MM.1S (cell line): Measurements from ENCODE around the gene GMPR.

Source experiments
- DNase-seq: peaks from one replicate; pipeline ENCODE4 v3.0.0-alpha.2; 2015
- H2AFZ ChIP-seq: fragments of 300-600 bp; sonication (generic); 2 replicates; pipeline ENCODE4 v1.6.0; 2016; ENCODE audit warnings: antibody characterized with exemption, low read length
- H3F3A ChIP-seq: fragments of 300-600 bp; sonication (generic); 2 replicates; pipeline ENCODE4 v1.6.1; 2016; ENCODE audit warnings: mild to moderate bottlenecking, antibody characterized with exemption, low read length, moderate library complexity, mixed read lengths; ENCODE audit not compliant: insufficient read depth
- H3K27ac ChIP-seq: fragments of 300-600 bp; sonication (generic); 2 replicates; pipeline ENCODE4 v1.5.1; 2016; ENCODE audit warnings: mild to moderate bottlenecking, low read length
- H3K27me3 ChIP-seq: fragments of 300-600 bp; sonication (generic); replicated peaks from 2 replicates; pipeline ENCODE4 v1.6.0; 2016; ENCODE audit warnings: low read length; ENCODE audit not compliant: insufficient read depth
- H3K36me3 ChIP-seq: fragments of 300-600 bp; sonication (generic); replicated peaks from 2 replicates; pipeline ENCODE4 v1.6.1; 2016; ENCODE audit warnings: mild to moderate bottlenecking, low read length, mixed read lengths; ENCODE audit not compliant: insufficient read depth
- H3K4me1 ChIP-seq: fragments of 300-600 bp; sonication (generic); 2 replicates; pipeline ENCODE4 v1.6.1; 2016; ENCODE audit warnings: low read length, mixed read lengths
- H3K4me2 ChIP-seq: fragments of 300-600 bp; sonication (generic); 2 replicates; pipeline ENCODE4 v1.6.0; 2016; ENCODE audit warnings: low read depth, low read length
- H3K4me3 ChIP-seq: fragments of 300-600 bp; sonication (generic); 2 replicates; pipeline ENCODE4 v1.5.1; 2016; ENCODE audit warnings: low read length, mixed read lengths
- H3K79me2 ChIP-seq: fragments of 300-600 bp; sonication (generic); 2 replicates; pipeline ENCODE4 v1.6.1; 2016; ENCODE audit warnings: mixed run types, low read length, mixed read lengths
- H3K9ac ChIP-seq: fragments of 300-600 bp; sonication (generic); 2 replicates; pipeline ENCODE4 v1.6.1; 2016; ENCODE audit warnings: low read length, mixed read lengths
- H3K9me2 ChIP-seq: fragments of 300-600 bp; sonication (generic); replicated peaks from 2 replicates; pipeline ENCODE4 v1.6.1; 2016; ENCODE audit warnings: mild to moderate bottlenecking, low read length, mixed read lengths; ENCODE audit not compliant: insufficient read depth
- H3K9me3 ChIP-seq: fragments of 300-600 bp; sonication (generic); replicated peaks from 2 replicates; pipeline ENCODE4 v1.6.1; 2016; ENCODE audit warnings: mild to moderate bottlenecking, low read length, mixed read lengths; ENCODE audit not compliant: insufficient read depth
- H4K20me1 ChIP-seq: fragments of 300-600 bp; sonication (generic); 2 replicates; pipeline ENCODE4 v1.6.1; 2016; ENCODE audit warnings: mild to moderate bottlenecking, low read length, moderate library complexity, mixed read lengths; ENCODE audit not compliant: insufficient read depth
- CTCF ChIP-seq: fragments of 300-600 bp; sonication (generic); IDR thresholded peaks from 2 replicates; pipeline ENCODE4 v1.5.1; 2016; ENCODE audit warnings: antibody characterized with exemption, low read length, mixed read lengths
- EZH2 ChIP-seq: fragments of 300-600 bp; sonication (generic); optimal IDR thresholded peaks from 2 replicates; pipeline ENCODE3; 2017; ENCODE audit warnings: low read depth, mild to moderate bottlenecking, antibody characterized with exemption, low read length, mixed read lengths
- EZH2phosphoT487 ChIP-seq: fragments of 300-600 bp; sonication (generic); IDR thresholded peaks from 2 replicates; pipeline ENCODE4 v1.6.1; 2018; ENCODE audit warnings: antibody characterized with exemption, low read length

Gene GMPR

GRCh38 chr6:16294371-16294770, 56.0 kb downstream of the GMPR start:
- H3F3A ChIP-seq: no peaks in the 10 kb centered on the region

DNA sequence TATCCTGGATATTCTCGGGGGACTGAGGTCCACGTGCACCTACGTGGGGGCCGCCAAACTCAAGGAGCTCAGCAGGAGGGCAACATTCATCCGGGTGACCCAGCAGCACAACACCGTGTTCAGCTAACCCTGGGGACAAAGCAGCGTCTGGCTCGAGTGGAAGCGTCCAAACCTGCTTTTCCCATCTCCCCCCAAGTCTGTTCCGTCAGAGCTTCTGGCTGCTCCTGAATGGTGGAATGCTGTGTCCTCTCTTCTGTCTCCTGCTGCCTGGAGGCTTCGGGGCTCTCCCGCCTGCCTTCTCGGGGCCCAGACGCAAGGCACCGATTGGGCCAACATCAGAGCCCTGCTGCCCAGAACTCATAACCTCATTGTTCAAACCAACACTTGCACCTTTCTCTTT, 56.7 kb downstream of the GMPR start:
- H3K4me3 ChIP-seq: no peak overlapping the region
- no peaks in the 10 kb centered on the region for H3K9me3 ChIP-seq
- H3K36me3 ChIP-seq: no peaks in the 10 kb centered on the region
- H3K9ac ChIP-seq: no peak overlapping the region
- H4K20me1 ChIP-seq: no peaks in the 10 kb centered on the region
- no peaks in the 10 kb centered on the region for H3K27me3 ChIP-seq
- no peak overlapping the region for H3K27ac ChIP-seq
- no peaks in the 10 kb centered on the region for H3F3A ChIP-seq
- no peaks in the 10 kb centered on the region for H3K79me2 ChIP-seq
- DNase-seq: no peak
- TF ChIP-seq EZH2phosphoT487: no peak
- no peak for TF ChIP-seq CTCF
- no peak for TF ChIP-seq EZH2
- no peaks in the 10 kb centered on the region for H3K4me1 ChIP-seq
- H2AFZ ChIP-seq: no peak overlapping the region
- H3K9me2 ChIP-seq: no peaks in the 10 kb centered on the region
- no peak overlapping the region for H3K4me2 ChIP-seq

More at GRCh38 chr6:16294371-16294770, 56.0 kb downstream of the GMPR start:
- Histone ChIP-seq H3K27ac (no peak overlapping the region), H3K9me2 (no peaks in the 10 kb centered on the region), H3K4me2 (no peak overlapping the region), H3K9ac (no peak overlapping the region), H2AFZ (no peak overlapping the region), H3K9me3 (no peaks in the 10 kb centered on the region), H3K4me1 (no peaks in the 10 kb centered on the region), H3K36me3 (no peaks in the 10 kb centered on the region), H3K4me3 (no peak overlapping the region), H3K79me2 (no peaks in the 10 kb centered on the region), H3K27me3 (no peaks in the 10 kb centered on the region), H4K20me1 (no peaks in the 10 kb centered on the region)
- no peak for DNase-seq
- TF ChIP-seq CTCF (no peak), EZH2 (no peak), EZH2phosphoT487 (no peak)

- Histone ChIP-seq H3K27me3 (no peaks in the 10 kb centered on the region), H3K27ac (no peak overlapping the region), H4K20me1 (no peaks in the 10 kb centered on the region), H3K9ac (no peak overlapping the region), H3K36me3 (no peaks in the 10 kb centered on the region), H3K9me3 (no peaks in the 10 kb centered on the region), H3K4me1 (no peaks in the 10 kb centered on the region), H3F3A (no peaks in the 10 kb centered on the region), H3K4me2 (no peak overlapping the region), H3K79me2 (no peaks in the 10 kb centered on the region), H3K9me2 (no peaks in the 10 kb centered on the region), H2AFZ (no peak overlapping the region), H3K4me3 (no peak overlapping the region)
- DNase-seq: no peak
- TF ChIP-seq EZH2phosphoT487: no peak
- TF ChIP-seq CTCF: no peak
- no peak for TF ChIP-seq EZH2
Observed at GRCh38 chr6:16295471-16295870, 57.1 kb downstream of the GMPR start.
